ENCODE measurements around the gene BRME1.

The BRME1 gene

DNA sequence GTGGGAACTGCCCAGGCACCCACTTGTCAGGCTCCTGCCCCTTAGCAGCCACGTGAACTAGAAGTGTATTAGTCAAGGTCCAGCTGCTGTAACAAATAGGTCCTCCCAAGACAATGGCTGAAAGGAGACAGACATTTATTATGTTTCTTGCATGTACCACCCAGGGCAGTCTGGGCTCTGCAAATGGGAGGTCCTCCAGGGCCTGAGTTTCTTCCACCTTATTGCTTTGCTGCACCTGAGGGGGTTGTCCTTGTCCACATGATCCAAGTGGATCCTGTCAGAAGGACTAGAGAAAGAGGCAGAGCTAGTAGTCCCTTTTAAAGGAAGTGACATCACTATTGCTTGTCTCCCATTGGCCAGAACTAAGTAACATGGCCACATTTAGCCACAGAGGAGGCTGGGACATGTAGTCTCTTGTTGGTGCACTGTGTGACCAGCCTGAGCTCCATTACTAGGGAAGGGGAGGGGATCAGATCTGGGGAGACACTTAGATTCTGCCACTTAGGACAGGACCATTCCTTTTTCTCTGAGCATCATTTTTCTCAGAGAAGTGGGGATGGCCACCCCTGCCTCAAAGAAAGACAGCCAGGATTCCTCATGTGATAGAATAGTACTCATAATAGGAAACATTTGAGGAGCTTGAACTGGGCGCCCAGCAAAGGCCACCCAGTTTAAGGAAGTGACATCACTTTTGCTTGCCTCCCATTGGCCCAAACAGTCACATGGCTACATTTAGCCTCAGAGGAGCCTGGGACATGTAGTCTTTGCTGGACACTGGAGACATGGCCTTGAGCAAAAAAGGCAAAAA lies 15.2 kb upstream of the BRME1 start:
- no peak for DNase-seq (ENCODE audit: low spot score in 2 of 2)
- Mint-ChIP-seq H3K27me3 (no peaks in the 10 kb centered on the region), H3K27ac (ENCODE audit: low read depth) (no peak overlapping the region), H3K9me3 (no peaks in the 10 kb centered on the region), H3K4me3 (no peak overlapping the region), H3K4me1 (peaks cover 4% of the 10 kb centered on the region), H3K36me3 (ENCODE audit: insufficient read depth) (peaks cover 25% of the 10 kb centered on the region)
- ATAC-seq (replicated peaks; ENCODE audit: extremely low read depth, poor library complexity, severe bottlenecking) = peak; percentile 75

DNA sequence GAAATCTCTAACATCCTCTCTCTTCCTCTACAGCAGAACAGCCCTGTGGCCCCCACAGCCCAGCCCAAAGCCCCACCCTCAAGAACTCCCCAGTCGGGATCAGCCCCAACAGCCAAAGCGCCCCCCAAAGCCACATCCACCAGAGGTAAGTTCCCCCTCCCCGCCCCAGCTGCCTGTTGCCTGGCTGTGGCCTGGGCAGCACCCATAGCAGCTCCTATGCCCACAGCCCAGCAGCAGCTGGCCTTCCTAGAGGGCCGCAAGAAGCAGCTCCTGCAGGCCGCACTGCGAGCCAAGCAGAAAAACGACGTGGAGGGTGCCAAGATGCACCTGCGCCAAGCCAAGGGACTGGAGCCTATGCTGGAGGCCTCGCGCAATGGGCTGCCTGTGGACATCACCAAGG lies 14.6 kb upstream of the BRME1 start:
- H3K4me1 Mint-ChIP-seq = peaks cover 4% of the 10 kb centered on the region
- H3K27me3 Mint-ChIP-seq = no peaks in the 10 kb centered on the region
- ATAC-seq (replicated peaks; ENCODE audit: extremely low read depth, poor library complexity, severe bottlenecking) (no peak), DNase-seq (ENCODE audit: low spot score in 2 of 2) (no peak)
- no peaks in the 10 kb centered on the region for H3K9me3 Mint-ChIP-seq
- H3K4me3 Mint-ChIP-seq = no peak overlapping the region
- H3K36me3 Mint-ChIP-seq (ENCODE audit: insufficient read depth) = peaks cover 30% of the 10 kb centered on the region
- H3K27ac Mint-ChIP-seq (ENCODE audit: low read depth) = no peak overlapping the region

DNA sequence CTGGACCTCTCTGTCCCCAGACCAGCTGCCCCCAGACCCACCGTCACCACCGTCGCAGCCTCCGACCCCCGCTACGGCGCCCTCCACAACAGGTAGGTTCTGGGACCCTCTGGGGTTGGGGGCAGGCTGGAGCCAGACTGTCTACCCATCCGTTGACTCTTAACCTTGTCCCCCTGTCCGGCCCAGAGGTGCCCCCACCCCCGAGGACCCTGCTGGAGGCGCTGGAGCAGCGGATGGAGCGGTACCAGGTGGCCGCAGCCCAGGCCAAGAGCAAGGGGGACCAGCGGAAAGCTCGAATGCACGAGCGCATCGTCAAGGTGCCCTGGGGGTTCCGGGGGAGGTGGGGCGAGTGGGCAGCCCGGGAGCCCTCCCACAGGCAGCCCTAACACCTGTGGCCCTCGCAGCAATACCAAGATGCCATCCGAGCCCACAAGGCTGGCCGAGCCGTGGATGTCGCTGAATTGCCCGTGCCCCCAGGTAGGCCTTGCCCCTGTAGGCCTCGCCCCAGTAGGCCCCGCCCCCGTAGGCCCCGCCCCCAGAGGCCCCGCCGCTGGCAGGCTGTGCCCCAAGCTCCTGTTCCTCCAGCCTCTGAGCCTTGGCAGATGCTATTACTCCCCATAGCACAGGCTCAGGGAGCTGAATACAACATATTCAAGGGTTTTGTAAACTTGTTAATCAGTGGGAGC lies 13.0 kb upstream of the BRME1 start:
- Mint-ChIP-seq H3K4me3 (no peak overlapping the region), H3K36me3 (ENCODE audit: insufficient read depth) (peaks cover 39% of the 10 kb centered on the region), H3K4me1 (peaks cover 4% of the 10 kb centered on the region), H3K27me3 (no peaks in the 10 kb centered on the region), H3K9me3 (no peaks in the 10 kb centered on the region), H3K27ac (ENCODE audit: low read depth) (no peak overlapping the region)
- DNase-seq (ENCODE audit: low spot score in 2 of 2) (no peak), ATAC-seq (replicated peaks; ENCODE audit: extremely low read depth, poor library complexity, severe bottlenecking) (no peak)

DNA sequence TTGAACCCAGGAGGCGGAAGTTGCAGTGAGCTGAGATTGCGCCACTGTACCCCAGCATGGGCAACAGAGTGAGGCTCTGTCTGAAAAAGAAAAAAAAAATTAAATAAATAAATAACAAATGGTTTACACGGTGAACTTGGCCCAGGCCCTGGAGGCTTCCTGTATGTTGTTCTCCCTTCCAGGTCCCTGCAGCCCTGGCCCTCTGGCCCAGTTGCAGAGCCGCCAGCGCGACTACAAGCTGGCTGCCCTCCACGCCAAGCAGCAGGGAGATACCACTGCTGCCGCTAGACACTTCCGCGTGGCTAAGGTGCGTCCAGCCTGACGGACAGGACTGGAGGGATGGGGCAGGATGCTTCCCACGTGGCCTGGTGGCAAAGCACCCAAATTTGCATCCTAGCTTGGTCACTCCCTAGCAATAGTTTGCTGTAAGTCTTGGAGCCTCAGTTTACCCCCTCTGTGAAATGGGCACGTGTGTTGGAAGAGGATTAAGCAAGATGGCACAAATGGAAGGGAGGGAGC lies 12.0 kb upstream of the BRME1 start:
- Mint-ChIP-seq H3K27ac (ENCODE audit: low read depth) (no peak overlapping the region), H3K36me3 (ENCODE audit: insufficient read depth) (peaks cover 38% of the 10 kb centered on the region), H3K9me3 (no peaks in the 10 kb centered on the region), H3K4me3 (no peak overlapping the region), H3K4me1 (peaks cover 4% of the 10 kb centered on the region), H3K27me3 (no peaks in the 10 kb centered on the region)
- DNase-seq (ENCODE audit: low spot score in 2 of 2) = no peak
- no peak for ATAC-seq (replicated peaks; ENCODE audit: extremely low read depth, poor library complexity, severe bottlenecking)

DNA sequence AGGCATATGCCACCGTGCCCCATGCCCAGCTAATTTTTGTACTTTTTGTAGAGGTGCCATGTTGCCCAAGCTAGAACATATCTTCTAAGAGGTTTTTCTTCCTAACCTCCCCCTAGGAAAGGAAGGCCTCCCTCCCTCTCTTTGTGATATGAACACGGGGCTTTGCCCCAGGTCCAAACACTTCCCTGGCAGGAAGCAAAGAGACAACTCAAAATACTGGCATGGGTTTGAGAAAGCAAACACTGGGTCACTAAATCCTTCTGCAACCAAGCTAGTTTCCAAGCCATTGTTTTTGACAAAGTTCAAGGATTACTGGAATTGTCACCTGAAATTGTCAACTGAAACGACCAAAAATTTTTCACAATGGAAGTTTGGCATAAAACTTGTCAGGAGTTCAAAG lies 8.9 kb upstream of the BRME1 start:
- Mint-ChIP-seq H3K27me3 (no peaks in the 10 kb centered on the region), H3K27ac (ENCODE audit: low read depth) (no peak overlapping the region), H3K9me3 (no peaks in the 10 kb centered on the region), H3K4me3 (no peak overlapping the region), H3K4me1 (no peaks in the 10 kb centered on the region), H3K36me3 (ENCODE audit: insufficient read depth) (peaks cover 44% of the 10 kb centered on the region)
- no peak for ATAC-seq (replicated peaks; ENCODE audit: extremely low read depth, poor library complexity, severe bottlenecking)
- DNase-seq (ENCODE audit: low spot score in 2 of 2) = no peak

DNA sequence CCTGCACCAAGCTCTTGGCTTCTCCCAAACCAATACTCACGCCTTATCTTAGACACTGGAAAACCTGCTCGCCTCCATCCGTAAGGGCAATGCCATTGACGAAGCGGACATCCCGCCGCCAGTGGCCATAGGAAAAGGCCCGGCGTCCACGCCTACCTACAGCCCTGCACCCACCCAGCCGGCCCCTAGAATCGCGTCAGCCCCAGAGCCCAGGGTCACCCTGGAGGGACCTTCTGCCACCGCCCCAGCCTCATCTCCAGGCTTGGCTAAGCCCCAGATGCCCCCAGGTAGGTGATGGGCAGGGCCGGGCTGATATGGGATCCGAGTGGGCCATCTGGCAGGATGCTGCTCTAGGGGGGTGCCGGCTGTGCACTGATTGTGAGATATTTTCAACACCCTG lies 7.4 kb upstream of the BRME1 start:
- no peak for ATAC-seq (replicated peaks; ENCODE audit: extremely low read depth, poor library complexity, severe bottlenecking)
- H3K4me3 Mint-ChIP-seq = no peak overlapping the region
- H3K36me3 Mint-ChIP-seq (ENCODE audit: insufficient read depth) = peaks cover 48% of the 10 kb centered on the region

DNA sequence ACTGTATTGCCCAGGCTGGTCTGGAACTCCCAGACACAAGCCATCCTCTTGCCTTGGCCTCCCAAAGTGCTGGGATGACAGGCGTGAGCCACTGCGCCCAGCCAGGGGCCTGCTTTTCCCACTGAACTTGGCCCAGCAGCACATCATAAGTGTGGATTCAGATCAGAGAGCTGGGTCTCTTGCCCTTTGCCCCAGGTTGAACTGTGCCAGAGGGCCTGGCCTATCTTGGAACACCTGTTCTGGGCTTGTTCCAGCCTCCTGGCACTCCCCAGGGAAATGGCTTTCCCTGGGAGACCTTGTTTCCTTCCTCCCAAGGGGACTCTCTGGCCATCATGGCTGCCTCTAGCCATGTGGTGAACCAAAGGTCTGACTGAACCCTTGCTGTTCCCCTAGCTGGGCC lies 3.5 kb upstream of the BRME1 start:
- Mint-ChIP-seq H3K27ac (ENCODE audit: low read depth) (no peak overlapping the region), H3K27me3 (no peaks in the 10 kb centered on the region), H3K9me3 (no peaks in the 10 kb centered on the region), H3K4me1 (peaks cover 12% of the 10 kb centered on the region), H3K4me3 (no peak overlapping the region), H3K36me3 (ENCODE audit: insufficient read depth) (peaks cover 27% of the 10 kb centered on the region)
- ATAC-seq (replicated peaks; ENCODE audit: extremely low read depth, poor library complexity, severe bottlenecking) (no peak), DNase-seq (ENCODE audit: low spot score in 2 of 2) (no peak)

More for the DNA sequence above, 7.4 kb upstream of the BRME1 start:
- no peaks in the 10 kb centered on the region for H3K9me3 Mint-ChIP-seq
- no peaks in the 10 kb centered on the region for H3K27me3 Mint-ChIP-seq
- no peak overlapping the region for H3K27ac Mint-ChIP-seq (ENCODE audit: low read depth)
- DNase-seq (ENCODE audit: low spot score in 2 of 2) = no peak
- no peaks in the 10 kb centered on the region for H3K4me1 Mint-ChIP-seq

DNA sequence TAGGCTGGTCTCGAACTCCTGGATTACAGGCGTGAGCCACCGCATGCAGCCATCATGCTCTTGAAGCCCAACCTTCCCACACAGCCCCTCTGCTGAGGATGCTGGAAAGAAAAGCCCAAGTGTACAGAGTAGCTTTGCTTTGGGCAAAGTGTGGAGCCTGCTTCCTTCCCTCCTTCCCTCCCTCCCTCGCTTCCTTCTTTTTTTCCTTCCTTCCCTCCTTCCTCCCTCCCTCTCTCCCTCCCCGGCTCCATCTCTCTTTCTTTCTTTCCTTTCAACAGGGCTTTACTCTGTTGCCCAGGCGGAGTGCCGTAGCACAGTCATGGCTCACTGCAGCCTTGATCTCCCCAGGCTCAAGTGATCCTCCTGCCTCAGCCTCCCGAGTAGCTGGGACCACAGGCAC lies 2.8 kb upstream of the BRME1 start:
- Mint-ChIP-seq H3K4me3 (no peak overlapping the region), H3K4me1 (peaks cover 12% of the 10 kb centered on the region)

DNA sequence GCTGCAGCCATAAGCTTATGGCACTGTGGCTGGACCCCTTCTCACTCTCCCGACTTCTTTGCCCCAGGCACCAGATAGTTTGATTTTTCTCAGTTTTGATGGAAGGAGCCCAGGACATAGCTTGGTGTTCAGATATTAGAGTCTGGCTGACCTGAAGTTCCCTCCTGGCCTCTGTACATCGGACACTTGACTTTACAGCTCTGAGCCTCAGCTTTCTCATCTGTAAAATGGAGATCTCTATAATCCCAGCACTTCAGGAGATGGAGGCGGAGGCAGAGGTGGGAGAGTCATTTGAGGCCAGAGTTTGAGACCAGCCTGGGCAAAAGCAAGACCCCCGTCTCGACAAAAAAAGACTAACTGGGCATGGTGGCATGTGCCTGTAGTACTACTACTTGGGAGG lies 993 bp upstream of the BRME1 start:
- Mint-ChIP-seq H3K36me3 (ENCODE audit: insufficient read depth) (peaks cover 22% of the 10 kb centered on the region), H3K4me3 (peak overlapping the region; percentile 84), H3K9me3 (no peaks in the 10 kb centered on the region), H3K27ac (ENCODE audit: low read depth) (peak overlapping the region; percentile 46), H3K27me3 (no peaks in the 10 kb centered on the region), H3K4me1 (peaks cover 12% of the 10 kb centered on the region)
- no peak for ATAC-seq (replicated peaks; ENCODE audit: extremely low read depth, poor library complexity, severe bottlenecking)
- no peak for DNase-seq (ENCODE audit: low spot score in 2 of 2)

More for the DNA sequence above, 2.8 kb upstream of the BRME1 start:
- peaks cover 27% of the 10 kb centered on the region for H3K36me3 Mint-ChIP-seq (ENCODE audit: insufficient read depth)
- H3K9me3 Mint-ChIP-seq = no peaks in the 10 kb centered on the region
- ATAC-seq (replicated peaks; ENCODE audit: extremely low read depth, poor library complexity, severe bottlenecking) = no peak
- no peaks in the 10 kb centered on the region for H3K27me3 Mint-ChIP-seq
- DNase-seq (ENCODE audit: low spot score in 2 of 2) = no peak
- no peak overlapping the region for H3K27ac Mint-ChIP-seq (ENCODE audit: low read depth)

DNA sequence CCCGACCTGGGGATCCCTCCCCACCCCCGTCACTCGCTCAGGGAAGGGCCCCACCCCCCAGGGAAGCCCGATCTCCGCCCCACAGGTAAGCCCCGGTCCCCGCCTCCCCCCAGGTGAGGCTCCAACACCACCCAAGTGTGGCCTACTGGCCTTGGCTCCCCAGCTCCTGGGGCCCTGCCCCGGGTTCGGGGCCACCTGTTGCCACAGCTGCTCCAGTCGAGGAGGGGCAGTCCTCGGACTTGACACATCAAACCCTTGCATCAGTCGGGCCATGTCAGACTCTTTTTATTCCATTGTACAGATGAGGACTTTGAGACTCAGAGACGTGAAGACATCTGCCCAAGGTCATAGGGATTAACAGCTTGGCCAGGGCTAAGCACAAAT lies 596 bp upstream of the BRME1 start:
- H3K27ac Mint-ChIP-seq (ENCODE audit: low read depth) = peak overlapping the region; percentile 46
- DNase-seq (ENCODE audit: low spot score in 2 of 2) = no peak
- peak overlapping the region; percentile 84 for H3K4me3 Mint-ChIP-seq
- H3K9me3 Mint-ChIP-seq = no peaks in the 10 kb centered on the region
- ATAC-seq (replicated peaks; ENCODE audit: extremely low read depth, poor library complexity, severe bottlenecking) = peak; percentile 37
- peaks cover 12% of the 10 kb centered on the region for H3K4me1 Mint-ChIP-seq
- peaks cover 19% of the 10 kb centered on the region for H3K36me3 Mint-ChIP-seq (ENCODE audit: insufficient read depth)
- H3K27me3 Mint-ChIP-seq = no peaks in the 10 kb centered on the region

DNA sequence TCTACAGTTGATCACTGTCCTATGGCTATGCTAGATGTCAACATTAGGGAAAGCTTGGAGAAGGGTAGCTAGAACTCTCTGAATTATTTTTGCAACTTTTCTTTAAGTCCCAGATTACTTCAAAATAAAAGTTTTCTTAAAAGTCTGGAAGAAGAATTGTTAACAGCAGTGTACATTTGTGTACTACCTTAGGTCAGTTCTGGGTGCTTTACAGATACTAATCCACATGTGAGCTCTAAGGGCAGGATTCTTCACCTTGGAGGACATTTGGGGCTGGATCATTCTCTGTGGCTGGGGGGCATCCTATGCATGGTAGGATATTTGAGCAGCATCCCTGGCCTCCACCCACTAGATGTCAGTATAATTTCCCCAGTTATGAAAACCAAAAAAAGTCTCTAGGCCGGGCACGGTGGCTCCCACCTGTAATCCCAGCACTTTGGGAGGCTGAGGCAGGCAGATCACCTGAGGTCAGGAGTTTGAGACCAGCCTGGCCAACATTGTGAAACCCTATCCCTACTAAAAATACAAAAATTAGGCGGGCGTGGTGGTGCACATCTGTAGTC lies 2.8 kb downstream of the BRME1 start:
- DNase-seq (ENCODE audit: low spot score in 2 of 2) = no peak
- Mint-ChIP-seq H3K4me1 (peaks cover 12% of the 10 kb centered on the region), H3K36me3 (ENCODE audit: insufficient read depth) (peaks cover 2% of the 10 kb centered on the region), H3K27me3 (no peaks in the 10 kb centered on the region), H3K27ac (ENCODE audit: low read depth) (no peak overlapping the region), H3K9me3 (no peaks in the 10 kb centered on the region), H3K4me3 (no peak overlapping the region)
- no peak for ATAC-seq (replicated peaks; ENCODE audit: extremely low read depth, poor library complexity, severe bottlenecking)

DNA sequence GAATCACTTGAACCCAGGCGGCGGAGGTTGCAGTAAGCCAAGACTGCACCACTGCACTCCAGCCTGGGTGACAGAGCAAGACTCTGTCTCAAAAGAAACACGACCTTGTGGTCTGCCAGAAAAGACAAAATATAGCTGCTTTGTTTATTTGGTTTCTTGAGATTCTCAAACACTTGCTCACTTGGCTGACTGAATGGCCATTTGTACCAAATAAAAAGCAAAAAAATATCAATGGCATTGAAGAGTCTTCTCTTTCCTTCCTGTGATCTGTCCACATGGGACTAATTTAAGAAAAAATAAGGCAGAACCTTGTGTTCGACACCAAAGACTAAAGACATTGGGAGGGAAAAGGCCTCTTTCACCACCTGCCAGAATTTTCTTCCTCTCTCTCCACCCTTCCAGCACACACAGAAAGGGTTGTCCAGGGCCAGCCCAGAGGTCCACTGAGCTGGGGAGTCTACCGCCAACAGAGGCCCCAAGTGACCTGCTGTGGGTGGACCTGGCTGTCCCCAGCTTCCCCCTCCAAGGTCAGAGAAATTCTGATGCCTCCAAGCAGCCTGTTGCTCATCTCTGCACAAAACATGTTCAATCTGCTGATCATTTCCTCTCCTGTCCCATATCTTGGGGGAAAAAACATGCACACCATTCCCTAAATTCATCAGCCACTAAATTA lies 5.9 kb downstream of the BRME1 start:
- no peaks in the 10 kb centered on the region for H3K36me3 Mint-ChIP-seq (ENCODE audit: insufficient read depth)
- no peaks in the 10 kb centered on the region for H3K4me1 Mint-ChIP-seq
- no peaks in the 10 kb centered on the region for H3K27me3 Mint-ChIP-seq
- no peaks in the 10 kb centered on the region for H3K9me3 Mint-ChIP-seq
- no peak overlapping the region for H3K4me3 Mint-ChIP-seq
- no peak overlapping the region for H3K27ac Mint-ChIP-seq (ENCODE audit: low read depth)
- ATAC-seq (replicated peaks; ENCODE audit: extremely low read depth, poor library complexity, severe bottlenecking) (no peak), DNase-seq (ENCODE audit: low spot score in 2 of 2) (no peak)
